ENCODE measurements around the gene BTBD1. TPM values are rescaled to one million over a fixed set of nuclear protein-coding genes. Genes with fewer than 3 reads are reported as not detected.
A peak's percentile ranks its signal among the peaks of the same experiment; 100 is the strongest.

Gene BTBD1
- total RNA-seq, 1 donor from 2014 or later: 53.2 TPM

- no peak for TF ChIP-seq CTCF (IDR thresholded peaks at IDR 0.05)
- Mint-ChIP-seq H3K4me1 (ENCODE audit: unreplicated experiment) (peaks cover 53% of the 10 kb centered on the region), H3K4me3 (ENCODE audit: unreplicated experiment) (no peak overlapping the region), H3K9me3 (ENCODE audit: unreplicated experiment) (no peaks in the 10 kb centered on the region), H3K27me3 (ENCODE audit: unreplicated experiment) (no peaks in the 10 kb centered on the region), H3K27ac (ENCODE audit: unreplicated experiment) (no peak overlapping the region), H3K36me3 (ENCODE audit: unreplicated experiment) (peaks cover 3% of the 10 kb centered on the region)
- no peak for DNase-seq (ENCODE audit: extremely low spot score, unreplicated experiment)
Observed at GRCh38 chr15:83109532-83109931, 42.5 kb upstream of the BTBD1 start.

DNA sequence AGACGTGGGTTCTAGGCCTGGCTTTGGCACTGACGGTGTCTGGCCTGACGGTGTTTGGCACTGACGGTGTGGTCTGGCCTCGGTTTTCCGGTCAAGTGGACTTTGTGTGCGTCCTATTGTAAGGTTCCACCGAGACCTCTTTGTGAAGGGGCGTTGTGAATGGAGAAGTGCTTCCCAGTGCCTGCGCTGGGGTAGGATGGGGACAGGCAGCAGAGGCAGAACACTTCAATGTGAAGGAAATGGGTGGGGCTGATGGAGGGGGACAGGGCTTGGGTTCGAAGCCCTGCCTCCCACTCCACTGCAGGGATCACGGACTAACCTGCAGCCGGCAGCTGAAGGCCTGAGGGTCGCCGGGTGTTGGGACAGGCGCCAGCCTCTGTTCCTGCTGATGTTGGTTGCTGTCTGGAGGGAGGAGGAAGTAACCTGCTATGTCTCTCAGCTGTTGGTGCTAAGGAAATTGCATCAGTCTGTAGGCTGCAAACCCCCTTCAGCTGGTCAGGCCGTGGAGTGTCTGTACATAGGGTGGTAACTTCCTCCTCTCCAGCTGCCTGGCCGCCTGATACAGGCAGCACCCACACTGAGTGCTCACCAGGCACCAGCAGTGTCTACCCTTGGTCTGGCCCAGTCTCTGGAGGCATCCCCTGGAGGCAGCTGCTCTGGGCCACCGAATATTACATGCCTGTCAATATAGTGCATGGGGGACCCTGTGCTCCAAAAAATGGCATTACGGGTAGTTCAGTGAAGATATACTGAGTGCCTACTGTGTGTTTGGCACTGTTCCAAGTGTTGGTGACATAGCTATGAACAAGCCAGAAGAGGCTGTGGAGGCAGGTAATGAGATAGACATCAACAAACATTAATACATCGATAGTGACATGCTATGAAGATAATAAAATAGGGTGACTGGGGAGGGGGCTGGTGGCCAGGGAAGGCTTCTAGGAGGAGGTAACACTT, 41.5 kb upstream of the BTBD1 start:
- peaks cover 53% of the 10 kb centered on the region for H3K4me1 Mint-ChIP-seq (ENCODE audit: unreplicated experiment)
- H3K27me3 Mint-ChIP-seq (ENCODE audit: unreplicated experiment): no peaks in the 10 kb centered on the region
- H3K27ac Mint-ChIP-seq (ENCODE audit: unreplicated experiment): peak overlapping the region; percentile 65
- no peak for TF ChIP-seq CTCF (IDR thresholded peaks at IDR 0.05)
- peak overlapping the region; percentile 74 for H3K4me3 Mint-ChIP-seq (ENCODE audit: unreplicated experiment)
- DNase-seq (ENCODE audit: extremely low spot score, unreplicated experiment): no peak
- no peaks in the 10 kb centered on the region for H3K9me3 Mint-ChIP-seq (ENCODE audit: unreplicated experiment)
- no peaks in the 10 kb centered on the region for H3K36me3 Mint-ChIP-seq (ENCODE audit: unreplicated experiment)

DNA sequence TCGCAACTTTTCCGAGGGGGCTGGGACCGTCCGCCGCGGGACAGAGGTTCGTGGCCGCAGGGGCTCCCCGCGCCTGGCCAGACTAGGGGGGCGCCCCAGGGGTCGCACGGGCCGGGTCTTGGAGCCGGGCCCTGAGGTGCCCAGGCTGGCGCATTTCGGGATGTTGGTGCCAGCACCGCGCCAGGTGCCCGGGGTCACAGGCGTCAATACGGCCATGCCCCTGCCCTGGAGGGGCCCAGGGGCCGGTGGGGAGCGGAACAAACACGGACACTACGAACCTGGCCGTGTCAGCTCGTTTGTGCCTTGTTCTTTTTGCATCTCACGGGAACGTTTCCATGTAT, 40.8 kb upstream of the BTBD1 start:
- H3K4me3 Mint-ChIP-seq (ENCODE audit: unreplicated experiment): peak overlapping the region; percentile 74
- no peaks in the 10 kb centered on the region for H3K27me3 Mint-ChIP-seq (ENCODE audit: unreplicated experiment)
- H3K9me3 Mint-ChIP-seq (ENCODE audit: unreplicated experiment): no peaks in the 10 kb centered on the region
- no peak for DNase-seq (ENCODE audit: extremely low spot score, unreplicated experiment)
- TF ChIP-seq CTCF (IDR thresholded peaks at IDR 0.05): no peak
- peaks cover 45% of the 10 kb centered on the region for H3K4me1 Mint-ChIP-seq (ENCODE audit: unreplicated experiment)
- H3K27ac Mint-ChIP-seq (ENCODE audit: unreplicated experiment): peak overlapping the region; percentile 65
- no peaks in the 10 kb centered on the region for H3K36me3 Mint-ChIP-seq (ENCODE audit: unreplicated experiment)

DNA sequence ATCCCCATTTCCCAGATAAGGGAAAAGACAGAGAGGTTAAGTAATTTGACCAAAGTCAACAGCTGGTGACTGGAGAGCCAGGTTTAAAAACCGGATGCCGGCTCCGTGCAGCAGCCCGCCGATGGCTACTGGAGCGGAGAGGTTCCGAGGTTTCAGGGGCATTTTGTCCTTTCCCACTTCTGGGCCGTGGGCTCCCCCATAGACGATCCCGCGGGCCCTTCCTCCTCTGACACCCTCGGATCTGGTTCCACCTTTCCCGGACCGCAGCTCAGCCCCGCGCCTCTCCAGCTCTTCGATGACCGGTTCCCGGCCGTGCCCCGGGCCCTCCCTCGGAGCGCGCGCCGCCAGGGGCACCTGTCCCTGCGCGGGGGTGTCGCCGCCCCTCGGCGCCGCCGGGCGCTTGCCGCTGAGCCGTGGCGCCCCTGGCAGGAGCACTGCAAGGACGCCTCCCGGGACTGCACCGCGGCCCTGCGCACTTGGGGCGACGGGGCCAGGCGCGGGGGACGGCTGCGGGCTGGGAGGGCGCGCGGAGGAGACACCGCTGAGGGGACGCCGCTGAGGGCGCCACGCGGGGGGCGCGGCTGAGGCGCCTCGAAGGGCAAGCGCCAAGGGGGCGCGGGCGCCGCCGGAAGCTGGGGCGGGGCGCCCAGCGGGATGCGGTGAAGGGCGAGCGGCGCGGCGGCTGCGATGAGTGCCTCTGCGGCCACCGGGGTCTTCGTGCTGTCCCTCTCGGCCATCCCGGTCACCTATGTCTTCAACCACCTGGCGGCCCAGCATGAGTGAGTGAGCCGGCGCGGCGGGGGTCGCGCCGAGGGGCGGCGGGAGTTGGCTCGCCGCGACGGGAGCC, 40.2 kb upstream of the BTBD1 start, which contains the start of gene TM6SF1:
TM6SF1 (plus strand) TSS at position 652 of the 847 bp plus-strand sequence; CDS start at position 688, 36 bp downstream.
- peaks cover 5% of the 10 kb centered on the region for H3K27me3 Mint-ChIP-seq (ENCODE audit: unreplicated experiment)
- no peaks in the 10 kb centered on the region for H3K9me3 Mint-ChIP-seq (ENCODE audit: unreplicated experiment)
- TF ChIP-seq CTCF (IDR thresholded peaks at IDR 0.05): no peak
- no peaks in the 10 kb centered on the region for H3K36me3 Mint-ChIP-seq (ENCODE audit: unreplicated experiment)
- H3K4me1 Mint-ChIP-seq (ENCODE audit: unreplicated experiment): peaks cover 39% of the 10 kb centered on the region
- peak within 1 kb of the TSS; percentile 74 for H3K4me3 Mint-ChIP-seq (ENCODE audit: unreplicated experiment)
- no peak for DNase-seq (ENCODE audit: extremely low spot score, unreplicated experiment)
- H3K27ac Mint-ChIP-seq (ENCODE audit: unreplicated experiment): peak within 1 kb of the TSS; percentile 65

GRCh38 chr15:83105440-83105839, 38.4 kb upstream of the BTBD1 start:
- Mint-ChIP-seq H3K36me3 (ENCODE audit: unreplicated experiment) (no peaks in the 10 kb centered on the region), H3K27me3 (ENCODE audit: unreplicated experiment) (peaks cover 22% of the 10 kb centered on the region), H3K4me1 (ENCODE audit: unreplicated experiment) (peaks cover 26% of the 10 kb centered on the region), H3K9me3 (ENCODE audit: unreplicated experiment) (no peaks in the 10 kb centered on the region), H3K27ac (ENCODE audit: unreplicated experiment) (peak overlapping the region; percentile 31), H3K4me3 (ENCODE audit: unreplicated experiment) (no peak overlapping the region)
- no peak for DNase-seq (ENCODE audit: extremely low spot score, unreplicated experiment)
- no peak for TF ChIP-seq CTCF (IDR thresholded peaks at IDR 0.05)
